Measurements from ENCODE around the gene TMEM59L. TPM values are rescaled to one million over a fixed set of nuclear protein-coding genes. Genes with fewer than 3 reads are reported as not detected.

Gene TMEM59L
- total and polyA plus RNA-seq, 2 donors from 2014 or later: 1.5 to 5.9 TPM

DNA sequence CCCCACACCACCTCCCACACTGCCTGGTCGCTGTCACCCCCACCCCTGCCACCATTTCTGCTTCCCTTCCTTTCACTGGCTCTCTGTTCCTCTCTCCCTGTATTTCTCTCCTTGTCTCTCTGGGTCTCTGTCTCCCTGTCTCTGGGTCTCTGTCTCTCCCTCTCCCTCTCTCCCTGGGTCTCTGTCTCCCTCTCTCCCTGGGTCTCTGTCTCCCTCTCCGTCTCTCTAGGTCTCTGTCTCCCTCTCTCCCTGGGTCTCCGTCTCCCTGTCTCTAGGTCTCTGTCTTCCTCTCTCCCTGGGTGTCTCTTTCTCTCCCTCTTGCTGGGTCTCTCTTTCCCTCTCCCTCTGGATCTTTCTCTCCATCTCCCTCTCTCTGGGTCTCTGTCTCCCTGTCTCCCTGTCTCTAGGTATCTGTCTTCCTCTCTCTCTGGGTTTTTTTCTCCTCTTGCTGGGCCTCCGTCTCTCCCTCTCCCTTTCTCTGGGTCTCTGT is 45.7 kb downstream of the TMEM59L start:
- FAIRE-seq (no peak), DNase-seq (no peak)
- no peak overlapping the region for H3K4me3 ChIP-seq (ENCODE audit: low read length in 3 of 3)
- TF ChIP-seq, protein P1, sequence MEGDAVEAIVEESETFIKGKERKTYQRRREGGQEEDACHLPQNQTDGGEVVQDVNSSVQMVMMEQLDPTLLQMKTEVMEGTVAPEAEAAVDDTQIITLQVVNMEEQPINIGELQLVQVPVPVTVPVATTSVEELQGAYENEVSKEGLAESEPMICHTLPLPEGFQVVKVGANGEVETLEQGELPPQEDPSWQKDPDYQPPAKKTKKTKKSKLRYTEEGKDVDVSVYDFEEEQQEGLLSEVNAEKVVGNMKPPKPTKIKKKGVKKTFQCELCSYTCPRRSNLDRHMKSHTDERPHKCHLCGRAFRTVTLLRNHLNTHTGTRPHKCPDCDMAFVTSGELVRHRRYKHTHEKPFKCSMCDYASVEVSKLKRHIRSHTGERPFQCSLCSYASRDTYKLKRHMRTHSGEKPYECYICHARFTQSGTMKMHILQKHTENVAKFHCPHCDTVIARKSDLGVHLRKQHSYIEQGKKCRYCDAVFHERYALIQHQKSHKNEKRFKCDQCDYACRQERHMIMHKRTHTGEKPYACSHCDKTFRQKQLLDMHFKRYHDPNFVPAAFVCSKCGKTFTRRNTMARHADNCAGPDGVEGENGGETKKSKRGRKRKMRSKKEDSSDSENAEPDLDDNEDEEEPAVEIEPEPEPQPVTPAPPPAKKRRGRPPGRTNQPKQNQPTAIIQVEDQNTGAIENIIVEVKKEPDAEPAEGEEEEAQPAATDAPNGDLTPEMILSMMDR (IDR thresholded peaks at IDR 0.05; ENCODE audit: borderline replicate concordance, extremely low read depth, insufficient read depth): no peak
- H3K36me3 ChIP-seq (ENCODE audit: control insufficient read depth in 2 of 3, insufficient read depth in 3 of 3, low read length in 3 of 3): peaks cover 0 to 2% (median 0%) of the 10 kb centered on the region in 3 donors
- intact Hi-C loops (cut with DNase I): no loop called here
- peak overlapping the region in 2 of 3 donors; percentile 39 to 61 for H3K9ac ChIP-seq (ENCODE audit: low read length in 3 of 3)
- H3K27me3 ChIP-seq (ENCODE audit: control insufficient read depth, insufficient read depth, low read length): no peaks in the 10 kb centered on the region
- peak overlapping the region; percentile 63 to 84 for H3K27ac ChIP-seq (ENCODE audit: low read depth in 2 of 2, low read length in 2 of 2)
- H3K9me3 ChIP-seq (ENCODE audit: control insufficient read depth in 2 of 3, insufficient read depth in 1 of 3, low read length in 3 of 3): no peaks in the 10 kb centered on the region
- peaks cover 0 to 14% (median 3%) of the 10 kb centered on the region in 3 donors for H3K4me1 ChIP-seq (ENCODE audit: control insufficient read depth in 2 of 3, insufficient read depth in 2 of 3, low read depth in 1 of 3, low read length in 3 of 3)

GRCh38 chr19:18659281-18660050 is 46.8 kb downstream of the TMEM59L start:
- TF ChIP-seq, protein P1 (IDR thresholded peaks at IDR 0.05; ENCODE audit: borderline replicate concordance, extremely low read depth, insufficient read depth): no peak
- peak in 2 of 5 donors; percentile 56 to 88 for DNase-seq
- Histone ChIP-seq H3K9ac (ENCODE audit: low read length in 3 of 3) (no peak overlapping the region), H3K27ac (ENCODE audit: low read depth in 2 of 2, low read length in 2 of 2) (peak overlapping the region; percentile 51 to 85), H3K4me1 (ENCODE audit: control insufficient read depth in 2 of 3, insufficient read depth in 2 of 3, low read depth in 1 of 3, low read length in 3 of 3) (peaks cover 0 to 14% (median 3%) of the 10 kb centered on the region in 3 donors), H3K9me3 (ENCODE audit: control insufficient read depth in 2 of 3, insufficient read depth in 1 of 3, low read length in 3 of 3) (no peaks in the 10 kb centered on the region), H3K36me3 (ENCODE audit: control insufficient read depth in 2 of 3, insufficient read depth in 3 of 3, low read length in 3 of 3) (peaks cover 0 to under 1% (median 0%) of the 10 kb centered on the region in 3 donors), H3K4me3 (ENCODE audit: low read length in 3 of 3) (no peak overlapping the region), H3K27me3 (ENCODE audit: control insufficient read depth, insufficient read depth, low read length) (no peaks in the 10 kb centered on the region)
- no peak for FAIRE-seq
- intact Hi-C loops (cut with DNase I): no loop called here

DNA sequence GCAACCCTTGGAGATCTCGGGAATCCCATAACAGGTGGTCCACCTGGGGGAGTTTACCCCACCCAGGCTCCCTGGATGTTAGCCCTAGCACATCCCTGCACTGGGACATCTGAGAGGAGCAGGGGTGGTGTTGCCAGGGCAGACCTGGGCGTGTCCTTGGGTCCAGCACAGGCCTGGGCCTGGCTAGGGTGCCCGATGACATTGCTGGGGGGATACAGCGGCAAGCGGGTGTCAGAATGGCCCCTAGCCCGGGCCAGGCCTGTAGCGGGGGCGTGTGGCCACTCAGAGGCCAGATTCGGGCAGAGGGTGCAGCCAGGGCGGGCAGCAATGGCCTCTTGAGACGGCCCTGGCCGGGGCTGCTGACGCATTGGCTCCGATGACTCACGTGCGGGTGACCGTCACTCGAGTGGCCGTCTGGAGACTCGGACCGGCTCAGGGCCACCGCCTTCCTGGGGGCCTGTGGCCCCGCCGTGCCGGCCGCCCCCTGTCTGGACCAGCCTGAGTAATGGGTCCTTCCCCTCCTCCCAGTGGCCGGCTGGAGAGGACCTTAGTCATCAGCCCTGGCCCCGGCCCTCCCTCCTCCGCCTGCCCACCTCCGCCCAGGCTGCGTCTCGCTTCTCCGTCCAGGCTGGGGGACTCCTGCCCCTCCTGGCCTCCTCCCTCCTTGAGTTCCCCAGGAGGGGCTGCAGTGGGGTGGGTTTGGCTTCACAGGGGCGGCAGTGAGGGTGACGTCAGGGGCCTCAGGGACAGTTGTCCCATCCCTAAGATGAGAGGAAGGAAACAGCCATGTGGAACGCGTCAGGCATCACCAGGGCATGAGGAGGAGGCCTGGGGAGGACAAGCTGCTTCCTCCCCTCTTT is 47.6 kb downstream of the TMEM59L start:
- DNase-seq (peak; percentile 56 to 94 (median 72)), FAIRE-seq (no peak)
- H3K9ac ChIP-seq (ENCODE audit: low read length in 3 of 3): no peak overlapping the region
- H3K4me1 ChIP-seq (ENCODE audit: control insufficient read depth in 2 of 3, insufficient read depth in 2 of 3, low read depth in 1 of 3, low read length in 3 of 3): peaks cover 0 to 14% (median 3%) of the 10 kb centered on the region in 3 donors
- TF ChIP-seq, protein P1 (IDR thresholded peaks at IDR 0.05; ENCODE audit: borderline replicate concordance, extremely low read depth, insufficient read depth): no peak
- no peak overlapping the region for H3K4me3 ChIP-seq (ENCODE audit: low read length in 3 of 3)
- H3K27ac ChIP-seq (ENCODE audit: low read depth in 2 of 2, low read length in 2 of 2): peak overlapping the region; percentile 51 to 85
- intact Hi-C loops (cut with DNase I): no loop called here
- H3K27me3 ChIP-seq (ENCODE audit: control insufficient read depth, insufficient read depth, low read length): no peaks in the 10 kb centered on the region
- no peaks in the 10 kb centered on the region for H3K9me3 ChIP-seq (ENCODE audit: control insufficient read depth in 2 of 3, insufficient read depth in 1 of 3, low read length in 3 of 3)
- H3K36me3 ChIP-seq (ENCODE audit: control insufficient read depth in 2 of 3, insufficient read depth in 3 of 3, low read length in 3 of 3): no peaks in the 10 kb centered on the region

All from kidney (tissue), 14 donors.